Smooth muscle cell (in vitro differentiated cells): Measurements from ENCODE around the gene NSUN7. TPM values are rescaled to one million over a fixed set of nuclear protein-coding genes. Genes with fewer than 3 reads are reported as not detected.

Experiments
- DNase-seq: peaks from one replicate; lab custom pipeline; 2025; ENCODE audit not compliant: unreplicated experiment; lab: John Stamatoyannopoulos, UW
- H2AFZ ChIP-seq: fragments of 200-600 bp; sonication (generic); 2 replicates; pipeline ENCODE4 v1.6.0; 2016; ENCODE audit warnings: antibody characterized with exemption, low read depth, mild to moderate bottlenecking
- H3F3A ChIP-seq: fragments of 200-600 bp; sonication (generic); 2 replicates; pipeline ENCODE4 v1.6.0; 2017; ENCODE audit warnings: antibody characterized with exemption, low read depth
- H3K27ac ChIP-seq: fragments of 200-600 bp; sonication (generic); 2 replicates; pipeline ENCODE4 v1.5.1; 2016; ENCODE audit warnings: low read depth, mild to moderate bottlenecking
- H3K27me3 ChIP-seq: fragments of 200-600 bp; sonication (generic); 2 replicates; pipeline ENCODE4 v1.6.1; 2016; ENCODE audit warnings: low read depth, mild to moderate bottlenecking
- H3K36me3 ChIP-seq: fragments of 200-600 bp; sonication (generic); 2 replicates; pipeline ENCODE4 v1.5.1; 2016; ENCODE audit warnings: low read depth
- H3K4me1 ChIP-seq: fragments of 200-600 bp; sonication (generic); 2 replicates; pipeline ENCODE4 v1.5.1; 2016; ENCODE audit warnings: low read depth
- H3K4me2 ChIP-seq: fragments of 200-600 bp; sonication (generic); 2 replicates; pipeline ENCODE4 v1.6.0; 2016; ENCODE audit warnings: mild to moderate bottlenecking
- H3K4me3 ChIP-seq: fragments of 200-600 bp; sonication (generic); 2 replicates; pipeline ENCODE4 v1.5.1; 2016; ENCODE audit warnings: mild to moderate bottlenecking
- H3K79me2 ChIP-seq: fragments of 200-600 bp; sonication (generic); 2 replicates; pipeline ENCODE4 v1.6.0; 2016; ENCODE audit warnings: low read depth, mild to moderate bottlenecking
- H3K9ac ChIP-seq: fragments of 200-600 bp; sonication (generic); 2 replicates; pipeline ENCODE4 v1.6.0; 2016; ENCODE audit warnings: low read depth
- H3K9me3 ChIP-seq: fragments of 200-600 bp; sonication (generic); replicated peaks from 2 replicates; pipeline ENCODE4 v1.5.1; 2016; ENCODE audit warnings: low read depth
- H4K20me1 ChIP-seq: fragments of 200-600 bp; sonication (generic); 2 replicates; pipeline ENCODE4 v1.6.0; 2016; ENCODE audit warnings: low read depth
- WGBS: methylation state at CpG from one replicate; pipeline ENCODE4 v1.1.7; 2016; ENCODE audit warnings: low lambda C conversion rate; 5-methylcytosine and 5-hydroxymethylcytosine counted together
- polyA plus RNA-seq: library from polyadenylated mRNA; unstranded; fragments of >200 nt; fragmentation: Nextera tagmentation; extraction: Ambion mirVana; gene quantifications from 2 replicates; pipeline ENCODE4 v1.2.1, GENCODE V29; 2016
- total RNA-seq: library from RNA; depleted of rRNA; stranded (reverse); fragments of >200 nt; gene quantifications from 2 replicates; pipeline ENCODE4 v1.2.3, GENCODE V29; 2014
- TF ChIP-seq, protein P1 (sequence below): fragments of 200-600 bp; sonication (generic); IDR thresholded peaks from 2 replicates; pipeline ENCODE4 v1.5.1; 2017; ENCODE audit warnings: borderline replicate concordance, mild to moderate bottlenecking, antibody characterized with exemption; ENCODE audit not compliant: insufficient read depth, poor library complexity, severe bottlenecking

Gene NSUN7
- total and polyA plus RNA-seq, 2 experiments from 2014 or later, result 1.8 to 2.5 TPM

- Histone ChIP-seq H3F3A (no peaks in the 10 kb centered on the region), H3K9me3 (no peaks in the 10 kb centered on the region), H3K9ac (no peak overlapping the region), H4K20me1 (peaks cover 12% of the 10 kb centered on the region), H3K79me2 (no peaks in the 10 kb centered on the region), H3K4me2 (no peak overlapping the region), H3K4me1 (peaks cover 4% of the 10 kb centered on the region), H3K27me3 (no peaks in the 10 kb centered on the region), H2AFZ (no peak overlapping the region), H3K4me3 (no peak overlapping the region), H3K36me3 (no peaks in the 10 kb centered on the region), H3K27ac (no peak overlapping the region)
- WGBS, result 93% methylated on average over 16 of the region's 16 CpGs
- TF ChIP-seq, protein P1, sequence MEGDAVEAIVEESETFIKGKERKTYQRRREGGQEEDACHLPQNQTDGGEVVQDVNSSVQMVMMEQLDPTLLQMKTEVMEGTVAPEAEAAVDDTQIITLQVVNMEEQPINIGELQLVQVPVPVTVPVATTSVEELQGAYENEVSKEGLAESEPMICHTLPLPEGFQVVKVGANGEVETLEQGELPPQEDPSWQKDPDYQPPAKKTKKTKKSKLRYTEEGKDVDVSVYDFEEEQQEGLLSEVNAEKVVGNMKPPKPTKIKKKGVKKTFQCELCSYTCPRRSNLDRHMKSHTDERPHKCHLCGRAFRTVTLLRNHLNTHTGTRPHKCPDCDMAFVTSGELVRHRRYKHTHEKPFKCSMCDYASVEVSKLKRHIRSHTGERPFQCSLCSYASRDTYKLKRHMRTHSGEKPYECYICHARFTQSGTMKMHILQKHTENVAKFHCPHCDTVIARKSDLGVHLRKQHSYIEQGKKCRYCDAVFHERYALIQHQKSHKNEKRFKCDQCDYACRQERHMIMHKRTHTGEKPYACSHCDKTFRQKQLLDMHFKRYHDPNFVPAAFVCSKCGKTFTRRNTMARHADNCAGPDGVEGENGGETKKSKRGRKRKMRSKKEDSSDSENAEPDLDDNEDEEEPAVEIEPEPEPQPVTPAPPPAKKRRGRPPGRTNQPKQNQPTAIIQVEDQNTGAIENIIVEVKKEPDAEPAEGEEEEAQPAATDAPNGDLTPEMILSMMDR, result no peak
- no peak for DNase-seq
Measured at GRCh38 chr4:40837094-40837870, 87.5 kb downstream of the NSUN7 start.

GRCh38 chr4:40838742-40839141 lies 89.0 kb downstream of the NSUN7 start:
- H3K9me3 ChIP-seq, result no peaks in the 10 kb centered on the region
- WGBS, result 96% methylated on average over 4 of the region's 4 CpGs
- no peaks in the 10 kb centered on the region for H3F3A ChIP-seq
- H3K4me2 ChIP-seq, result no peak overlapping the region
- DNase-seq, result no peak
- H3K27ac ChIP-seq, result no peak overlapping the region
- H3K9ac ChIP-seq, result no peak overlapping the region
- TF ChIP-seq, protein P1, result no peak
- H3K79me2 ChIP-seq, result no peaks in the 10 kb centered on the region
- peaks cover 20% of the 10 kb centered on the region for H4K20me1 ChIP-seq
- peaks cover 4% of the 10 kb centered on the region for H3K4me1 ChIP-seq
- no peak overlapping the region for H2AFZ ChIP-seq
- no peak overlapping the region for H3K4me3 ChIP-seq
- no peaks in the 10 kb centered on the region for H3K27me3 ChIP-seq
- H3K36me3 ChIP-seq, result no peaks in the 10 kb centered on the region

GRCh38 chr4:40840255-40840984 lies 90.7 kb downstream of the NSUN7 start:
- Histone ChIP-seq H3K27ac (no peak overlapping the region), H3F3A (no peaks in the 10 kb centered on the region), H3K27me3 (no peaks in the 10 kb centered on the region), H3K4me2 (no peak overlapping the region), H3K4me3 (no peak overlapping the region), H3K36me3 (no peaks in the 10 kb centered on the region), H3K9ac (no peak overlapping the region), H4K20me1 (peaks cover 29% of the 10 kb centered on the region), H3K4me1 (peaks cover 4% of the 10 kb centered on the region), H3K79me2 (no peaks in the 10 kb centered on the region), H3K9me3 (no peaks in the 10 kb centered on the region), H2AFZ (no peak overlapping the region)
- WGBS, result 89% methylated on average over 10 of the region's 10 CpGs
- TF ChIP-seq, protein P1, result no peak
- no peak for DNase-seq
